Measurements from ENCODE around the gene HMX1.

- TF ChIP-seq CTCF (IDR thresholded peaks at IDR 0.05; ENCODE audit: poor library complexity) (no peak), EZH2 (IDR thresholded peaks at IDR 0.05; ENCODE audit: borderline replicate concordance) (no peak)
Measured at GRCh38 chr4:8876982-8877779, 5.5 kb upstream of the HMX1 start.

Data from hepatocyte (in vitro differentiated cells).